ENCODE results near the gene EMP1.

Gene EMP1

DNA sequence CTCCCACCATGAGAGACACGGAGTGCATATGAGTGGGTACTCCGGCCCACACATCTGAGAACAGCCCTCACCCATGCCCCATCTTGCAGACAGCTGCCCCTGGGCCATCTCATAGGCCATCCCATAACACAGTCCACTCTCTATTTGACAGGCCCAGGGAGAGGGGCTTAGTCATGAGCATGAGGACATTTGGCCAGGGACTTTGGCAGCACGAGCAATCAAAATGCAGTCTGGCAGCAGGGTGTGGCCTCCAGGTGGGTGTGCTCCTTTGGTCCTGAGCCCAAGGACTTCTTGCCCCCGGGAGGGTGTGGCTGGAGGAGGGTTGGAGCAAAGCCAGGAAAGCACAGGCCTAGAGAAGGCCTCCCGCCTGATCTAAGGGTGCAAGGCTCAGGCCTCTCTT, 25.6 kb downstream of the EMP1 start:
- ATAC-seq (replicated peaks; ENCODE audit: extremely low read depth, poor library complexity, severe bottlenecking) (no peak), DNase-seq (ENCODE audit: low spot score in 2 of 2) (no peak)
- no peak overlapping the region for H3K4me3 Mint-ChIP-seq
- no peaks in the 10 kb centered on the region for H3K4me1 Mint-ChIP-seq
- H3K9me3 Mint-ChIP-seq: no peaks in the 10 kb centered on the region
- no peak overlapping the region for H3K27ac Mint-ChIP-seq (ENCODE audit: low read depth)
- no peaks in the 10 kb centered on the region for H3K36me3 Mint-ChIP-seq (ENCODE audit: insufficient read depth)
- peaks cover 36% of the 10 kb centered on the region for H3K27me3 Mint-ChIP-seq

DNA sequence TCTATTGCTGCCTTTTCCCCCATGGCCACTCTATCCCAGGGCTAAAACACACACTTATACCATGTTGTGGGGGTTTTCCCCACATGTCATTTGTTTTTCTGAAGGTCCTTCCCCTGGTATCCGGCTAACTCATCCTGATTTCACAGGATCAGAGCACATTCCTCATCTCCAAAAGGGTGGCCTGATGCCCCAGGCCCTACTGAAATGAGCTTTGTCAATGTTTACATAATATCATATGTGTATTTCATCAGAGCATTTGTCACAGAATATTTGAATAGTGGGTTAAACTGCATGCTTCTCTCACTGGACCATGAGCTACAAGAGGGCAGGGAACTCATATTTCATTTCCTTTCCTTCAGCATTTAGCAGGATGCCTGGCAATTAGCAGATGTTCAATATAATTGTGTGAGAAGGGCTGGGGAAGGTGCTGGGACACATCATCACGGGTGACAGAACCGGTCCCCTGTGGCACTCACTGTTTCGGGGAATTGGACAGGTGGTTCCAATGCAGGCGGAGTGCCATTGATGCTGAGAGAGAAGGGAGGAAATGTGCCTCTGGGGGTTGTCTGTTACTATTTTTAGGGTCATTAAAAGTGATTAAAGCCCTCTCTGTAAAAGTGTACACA, 26.8 kb downstream of the EMP1 start:
- DNase-seq (ENCODE audit: low spot score in 2 of 2) (no peak), ATAC-seq (replicated peaks; ENCODE audit: extremely low read depth, poor library complexity, severe bottlenecking) (no peak)
- H3K4me3 Mint-ChIP-seq: no peak overlapping the region
- no peak overlapping the region for H3K27ac Mint-ChIP-seq (ENCODE audit: low read depth)
- peaks cover 46% of the 10 kb centered on the region for H3K27me3 Mint-ChIP-seq
- H3K9me3 Mint-ChIP-seq: no peaks in the 10 kb centered on the region
- no peaks in the 10 kb centered on the region for H3K36me3 Mint-ChIP-seq (ENCODE audit: insufficient read depth)
- no peaks in the 10 kb centered on the region for H3K4me1 Mint-ChIP-seq

DNA sequence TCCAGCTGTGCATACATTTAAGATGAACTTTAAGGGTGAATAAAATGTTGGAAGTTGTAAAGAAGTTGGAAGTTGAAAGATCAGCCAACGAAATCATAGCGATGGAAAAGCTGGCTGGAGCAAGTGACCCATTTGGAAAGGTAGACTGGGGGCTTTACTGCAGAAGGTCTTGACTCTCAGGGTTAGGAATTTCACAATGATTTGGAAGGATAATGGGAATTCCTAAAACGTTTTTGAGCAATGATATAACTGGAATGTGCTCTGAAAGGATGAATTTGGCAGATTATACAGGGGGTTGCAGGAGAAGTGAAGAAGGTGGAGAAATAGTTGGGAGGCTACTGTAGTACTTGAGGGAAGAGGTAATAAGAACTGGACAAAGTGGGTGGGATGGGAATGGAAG, 27.4 kb downstream of the EMP1 start:
- H3K4me3 Mint-ChIP-seq: no peak overlapping the region
- H3K36me3 Mint-ChIP-seq (ENCODE audit: insufficient read depth): no peaks in the 10 kb centered on the region
- H3K4me1 Mint-ChIP-seq: no peaks in the 10 kb centered on the region
- DNase-seq (ENCODE audit: low spot score in 2 of 2) (no peak), ATAC-seq (replicated peaks; ENCODE audit: extremely low read depth, poor library complexity, severe bottlenecking) (no peak)
- H3K9me3 Mint-ChIP-seq: no peaks in the 10 kb centered on the region
- H3K27me3 Mint-ChIP-seq: peaks cover 49% of the 10 kb centered on the region
- no peak overlapping the region for H3K27ac Mint-ChIP-seq (ENCODE audit: low read depth)

DNA sequence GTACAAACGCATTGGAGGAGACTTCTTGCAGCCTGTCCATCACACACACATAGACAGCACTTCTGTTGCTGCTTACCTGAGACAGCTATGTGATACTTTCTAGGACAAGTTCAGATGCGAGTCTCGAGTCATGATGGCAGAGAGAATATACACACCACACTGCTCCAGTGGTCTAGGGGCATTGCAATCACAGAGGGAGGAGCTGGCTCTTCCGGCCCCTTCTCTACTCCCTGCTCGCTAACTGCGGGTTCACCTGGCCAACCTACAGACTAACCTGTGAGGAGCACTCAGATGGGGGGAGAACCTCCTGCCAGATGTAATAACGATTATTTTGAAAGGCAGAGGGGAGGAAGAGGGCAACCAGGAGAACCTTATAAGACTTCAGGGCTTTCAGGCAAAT, 30.7 kb downstream of the EMP1 start:
- Mint-ChIP-seq H3K36me3 (ENCODE audit: insufficient read depth) (no peaks in the 10 kb centered on the region), H3K4me3 (no peak overlapping the region), H3K27me3 (peaks cover 55% of the 10 kb centered on the region), H3K9me3 (no peaks in the 10 kb centered on the region), H3K4me1 (no peaks in the 10 kb centered on the region), H3K27ac (ENCODE audit: low read depth) (no peak overlapping the region)
- ATAC-seq (replicated peaks; ENCODE audit: extremely low read depth, poor library complexity, severe bottlenecking) (no peak), DNase-seq (ENCODE audit: low spot score in 2 of 2) (no peak)

DNA sequence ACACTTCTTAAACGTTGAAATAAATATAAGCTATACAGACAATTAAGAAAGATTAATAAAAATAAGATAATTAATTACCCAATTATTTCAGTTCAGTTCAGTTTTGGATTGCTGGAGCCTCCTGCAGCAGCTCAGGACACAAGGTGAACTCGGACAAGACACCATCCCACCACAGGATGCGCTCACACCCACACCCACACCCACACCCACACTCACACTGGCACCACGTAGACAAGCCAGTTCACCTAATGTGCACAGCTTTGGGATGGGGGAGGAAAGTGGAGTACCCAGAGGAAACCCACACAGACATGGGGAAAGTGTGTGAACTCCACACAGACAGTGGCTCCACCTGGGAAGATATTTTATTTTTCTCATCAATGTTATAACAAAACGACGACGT, 32.1 kb downstream of the EMP1 start:
- ATAC-seq (replicated peaks; ENCODE audit: extremely low read depth, poor library complexity, severe bottlenecking): no peak
- Mint-ChIP-seq H3K9me3 (no peaks in the 10 kb centered on the region), H3K4me1 (no peaks in the 10 kb centered on the region), H3K27ac (ENCODE audit: low read depth) (no peak overlapping the region), H3K4me3 (no peak overlapping the region), H3K27me3 (peaks cover 41% of the 10 kb centered on the region), H3K36me3 (ENCODE audit: insufficient read depth) (no peaks in the 10 kb centered on the region)
- DNase-seq (ENCODE audit: low spot score in 2 of 2): no peak

DNA sequence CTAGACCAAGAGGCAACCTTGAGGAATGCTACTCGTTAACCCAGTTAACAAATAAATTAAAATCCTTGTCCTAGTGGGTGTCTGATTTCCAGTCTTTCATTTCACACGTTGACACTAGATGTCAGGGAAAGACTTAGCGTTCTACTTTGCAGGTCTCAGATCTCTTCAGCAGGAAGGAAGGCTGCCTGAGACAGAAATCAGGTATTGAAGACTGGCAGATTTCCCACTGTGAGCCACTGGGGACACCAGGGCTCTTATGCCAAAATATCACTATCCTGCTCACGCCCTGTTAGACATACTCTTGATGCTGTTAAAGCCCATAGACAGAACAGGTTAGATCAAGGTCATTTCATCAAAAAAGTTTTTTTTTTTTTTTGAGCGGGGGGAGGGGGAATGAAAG, 33.0 kb downstream of the EMP1 start:
- H3K27me3 Mint-ChIP-seq: peaks cover 41% of the 10 kb centered on the region
- DNase-seq (ENCODE audit: low spot score in 2 of 2): no peak
- H3K9me3 Mint-ChIP-seq: no peaks in the 10 kb centered on the region
- no peak for ATAC-seq (replicated peaks; ENCODE audit: extremely low read depth, poor library complexity, severe bottlenecking)
- no peak overlapping the region for H3K27ac Mint-ChIP-seq (ENCODE audit: low read depth)
- no peaks in the 10 kb centered on the region for H3K36me3 Mint-ChIP-seq (ENCODE audit: insufficient read depth)
- no peak overlapping the region for H3K4me3 Mint-ChIP-seq
- H3K4me1 Mint-ChIP-seq: no peaks in the 10 kb centered on the region

DNA sequence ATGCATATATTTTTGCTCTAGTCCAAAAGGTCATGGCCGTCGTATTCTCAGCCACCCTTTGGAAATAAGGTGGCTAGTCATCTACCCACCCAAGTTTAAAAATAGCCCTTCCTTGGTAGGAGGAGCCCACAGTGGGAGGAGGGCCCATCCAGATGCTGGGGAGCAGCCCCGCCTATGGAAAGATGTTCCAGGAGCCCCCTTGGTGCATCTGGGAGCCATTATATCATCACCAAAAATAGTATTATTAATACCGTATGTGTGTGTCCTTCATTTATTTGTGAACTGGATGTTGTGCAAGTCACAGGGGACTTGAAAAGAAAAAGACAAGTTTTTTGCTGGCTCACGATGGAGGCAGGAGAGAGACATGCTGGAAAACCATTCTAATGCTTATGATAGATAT, 34.0 kb downstream of the EMP1 start:
- Mint-ChIP-seq H3K27me3 (peaks cover 32% of the 10 kb centered on the region), H3K4me3 (no peak overlapping the region), H3K4me1 (no peaks in the 10 kb centered on the region), H3K36me3 (ENCODE audit: insufficient read depth) (no peaks in the 10 kb centered on the region), H3K27ac (ENCODE audit: low read depth) (no peak overlapping the region), H3K9me3 (no peaks in the 10 kb centered on the region)
- ATAC-seq (replicated peaks; ENCODE audit: extremely low read depth, poor library complexity, severe bottlenecking) (no peak), DNase-seq (ENCODE audit: low spot score in 2 of 2) (no peak)

DNA sequence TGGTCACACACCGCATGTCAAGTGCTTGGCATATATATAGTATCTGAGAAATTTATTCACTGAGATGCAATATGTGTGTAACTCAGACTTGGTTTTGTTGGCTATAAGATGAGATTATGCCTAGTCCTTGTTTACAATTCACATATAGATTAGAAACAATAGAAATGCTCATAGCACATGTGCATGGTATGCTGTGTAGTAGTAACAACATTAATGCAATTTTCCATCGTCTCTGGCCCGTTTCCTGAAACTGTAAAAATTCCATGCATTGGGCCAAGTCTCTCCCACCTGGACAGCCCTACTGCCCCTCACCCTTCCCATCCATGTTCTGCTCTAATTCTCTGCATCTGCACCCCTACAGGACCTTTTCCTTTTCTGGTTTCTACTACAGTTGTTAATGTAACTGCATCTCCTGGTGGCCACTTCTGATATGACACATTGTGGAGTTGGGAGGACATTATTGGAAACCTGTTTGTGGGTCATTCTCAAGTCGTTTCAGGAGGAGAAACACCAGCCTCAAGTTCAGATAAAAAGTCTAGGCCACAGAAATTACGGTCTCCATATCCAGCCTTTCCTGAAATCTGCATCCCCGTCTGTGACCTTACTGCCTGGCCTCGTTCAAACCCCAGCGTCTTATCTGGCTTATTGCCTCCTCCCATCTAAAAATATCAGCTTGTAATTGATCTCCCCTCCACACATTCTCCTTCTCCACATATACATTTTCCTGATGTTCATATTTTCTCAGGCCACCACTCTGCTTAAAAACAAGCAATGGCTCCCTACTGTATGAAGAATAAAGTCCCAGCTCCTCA, 37.5 kb downstream of the EMP1 start:
- H3K27ac Mint-ChIP-seq (ENCODE audit: low read depth): no peak overlapping the region
- no peaks in the 10 kb centered on the region for H3K36me3 Mint-ChIP-seq (ENCODE audit: insufficient read depth)
- H3K9me3 Mint-ChIP-seq: no peaks in the 10 kb centered on the region
- no peak for ATAC-seq (replicated peaks; ENCODE audit: extremely low read depth, poor library complexity, severe bottlenecking)
- DNase-seq (ENCODE audit: low spot score in 2 of 2): no peak
- H3K4me3 Mint-ChIP-seq: no peak overlapping the region
- no peaks in the 10 kb centered on the region for H3K4me1 Mint-ChIP-seq
- H3K27me3 Mint-ChIP-seq: peaks cover 8% of the 10 kb centered on the region

DNA sequence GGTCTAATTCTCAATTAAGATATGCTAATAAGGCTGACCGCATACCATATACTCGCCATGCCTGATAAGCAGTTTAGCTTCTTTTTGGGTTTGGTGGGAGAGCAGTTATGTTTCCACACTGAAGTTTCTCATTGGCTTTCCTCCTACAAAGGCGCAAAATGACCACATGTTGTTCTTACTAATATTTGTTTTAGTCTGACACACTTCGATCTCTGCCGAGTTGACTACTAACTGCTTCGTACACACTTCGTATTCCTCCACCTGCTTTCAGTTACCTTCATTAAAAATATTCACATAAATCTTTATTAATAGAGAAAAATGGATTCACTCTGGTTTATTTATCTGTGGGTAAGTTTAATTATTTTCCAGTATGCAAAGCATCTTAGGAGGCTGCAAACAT, 41.7 kb downstream of the EMP1 start:
- ATAC-seq (replicated peaks; ENCODE audit: extremely low read depth, poor library complexity, severe bottlenecking) (no peak), DNase-seq (ENCODE audit: low spot score in 2 of 2) (no peak)
- Mint-ChIP-seq H3K27me3 (peaks cover 30% of the 10 kb centered on the region), H3K36me3 (ENCODE audit: insufficient read depth) (no peaks in the 10 kb centered on the region), H3K27ac (ENCODE audit: low read depth) (no peak overlapping the region), H3K9me3 (no peaks in the 10 kb centered on the region), H3K4me3 (no peak overlapping the region), H3K4me1 (no peaks in the 10 kb centered on the region)

DNA sequence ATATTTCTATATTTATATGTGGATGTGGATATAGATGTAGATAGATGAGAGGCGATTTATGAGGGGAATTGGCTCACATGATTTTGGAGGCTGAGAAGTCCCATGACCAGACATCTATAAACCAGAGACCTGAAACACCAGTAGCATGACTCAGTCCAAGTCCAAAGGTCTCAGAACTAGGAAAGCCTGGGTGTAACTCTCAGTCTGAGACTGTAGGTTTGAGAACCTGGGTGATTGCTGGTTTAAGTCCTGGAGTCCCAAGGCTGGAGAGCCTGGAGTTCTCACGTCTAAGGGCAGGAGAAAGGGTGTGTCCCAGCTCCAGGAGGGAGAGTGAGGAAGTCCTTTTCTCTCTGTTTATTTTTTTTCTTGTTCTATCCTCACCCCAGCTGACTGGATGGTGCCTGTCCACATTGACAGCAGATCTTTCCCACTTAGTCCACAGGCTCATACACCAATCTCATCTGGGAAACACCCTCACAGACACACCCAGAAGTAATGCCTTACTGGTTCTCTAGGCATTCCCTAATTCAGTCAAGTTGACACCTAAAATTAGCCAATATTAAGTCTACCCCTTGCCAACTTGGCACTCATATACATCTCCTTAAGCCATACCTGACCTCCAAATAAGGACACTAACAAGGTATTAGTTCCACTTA, 45.4 kb downstream of the EMP1 start:
- H3K36me3 Mint-ChIP-seq (ENCODE audit: insufficient read depth): no peaks in the 10 kb centered on the region
- H3K4me1 Mint-ChIP-seq: no peaks in the 10 kb centered on the region
- peaks cover 46% of the 10 kb centered on the region for H3K27me3 Mint-ChIP-seq
- H3K4me3 Mint-ChIP-seq: no peak overlapping the region
- ATAC-seq (replicated peaks; ENCODE audit: extremely low read depth, poor library complexity, severe bottlenecking) (no peak), DNase-seq (ENCODE audit: low spot score in 2 of 2) (no peak)
- H3K9me3 Mint-ChIP-seq: no peaks in the 10 kb centered on the region
- H3K27ac Mint-ChIP-seq (ENCODE audit: low read depth): no peak overlapping the region

DNA sequence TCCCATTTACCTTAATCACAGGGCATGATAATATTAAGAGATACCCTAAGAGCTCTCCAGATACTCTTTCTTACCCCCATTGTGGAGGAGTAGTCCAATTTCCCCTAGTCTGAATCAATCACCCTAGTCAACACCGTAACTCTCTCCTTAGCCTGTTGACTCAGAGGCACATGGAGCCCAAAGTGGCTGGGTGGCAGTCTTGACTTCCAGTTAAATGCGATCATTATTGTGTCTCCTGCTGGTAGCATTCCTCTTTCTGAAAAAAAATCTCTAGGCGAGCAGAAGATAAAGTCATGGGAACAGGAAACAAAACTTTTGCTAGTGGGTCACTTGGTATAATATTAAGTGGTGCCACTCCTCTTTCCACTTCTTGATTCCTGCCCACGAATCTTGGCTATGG, 46.4 kb downstream of the EMP1 start:
- H3K4me3 Mint-ChIP-seq: no peak overlapping the region
- no peak for DNase-seq (ENCODE audit: low spot score in 2 of 2)
- no peak overlapping the region for H3K27ac Mint-ChIP-seq (ENCODE audit: low read depth)
- no peak for ATAC-seq (replicated peaks; ENCODE audit: extremely low read depth, poor library complexity, severe bottlenecking)
- no peaks in the 10 kb centered on the region for H3K36me3 Mint-ChIP-seq (ENCODE audit: insufficient read depth)
- H3K9me3 Mint-ChIP-seq: no peaks in the 10 kb centered on the region
- H3K27me3 Mint-ChIP-seq: peaks cover 51% of the 10 kb centered on the region
- H3K4me1 Mint-ChIP-seq: no peaks in the 10 kb centered on the region

DNA sequence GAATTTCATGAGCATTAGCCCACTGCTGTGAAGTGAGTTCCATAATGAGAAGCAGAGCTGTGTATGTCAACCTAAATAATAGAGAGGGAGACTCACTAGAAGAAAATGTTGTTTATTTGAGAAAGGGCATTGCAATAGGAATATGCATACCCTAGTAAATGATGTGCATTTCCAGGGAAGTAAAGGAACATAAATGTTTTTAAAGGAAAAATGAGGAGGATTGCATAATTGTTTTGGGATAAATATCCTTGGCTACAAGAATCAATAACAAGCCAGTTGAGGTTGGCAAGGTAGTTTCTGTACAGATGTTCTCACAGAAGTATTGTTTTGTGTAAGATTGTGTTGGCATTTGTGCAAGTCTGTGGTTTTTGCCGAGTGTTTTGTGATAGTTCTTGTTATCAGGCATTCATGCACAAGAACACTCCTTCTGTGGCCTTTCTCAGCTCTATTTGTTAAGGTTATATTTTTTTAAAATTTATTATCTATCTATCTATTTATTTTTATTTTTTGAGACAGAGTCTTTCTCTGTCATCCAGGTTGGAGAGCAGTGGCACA, 47.1 kb downstream of the EMP1 start:
- no peaks in the 10 kb centered on the region for H3K4me1 Mint-ChIP-seq
- no peak for DNase-seq (ENCODE audit: low spot score in 2 of 2)
- no peaks in the 10 kb centered on the region for H3K9me3 Mint-ChIP-seq
- no peak overlapping the region for H3K4me3 Mint-ChIP-seq
- peaks cover 58% of the 10 kb centered on the region for H3K27me3 Mint-ChIP-seq
- no peaks in the 10 kb centered on the region for H3K36me3 Mint-ChIP-seq (ENCODE audit: insufficient read depth)
- ATAC-seq (replicated peaks; ENCODE audit: extremely low read depth, poor library complexity, severe bottlenecking): no peak
- H3K27ac Mint-ChIP-seq (ENCODE audit: low read depth): no peak overlapping the region

DNA sequence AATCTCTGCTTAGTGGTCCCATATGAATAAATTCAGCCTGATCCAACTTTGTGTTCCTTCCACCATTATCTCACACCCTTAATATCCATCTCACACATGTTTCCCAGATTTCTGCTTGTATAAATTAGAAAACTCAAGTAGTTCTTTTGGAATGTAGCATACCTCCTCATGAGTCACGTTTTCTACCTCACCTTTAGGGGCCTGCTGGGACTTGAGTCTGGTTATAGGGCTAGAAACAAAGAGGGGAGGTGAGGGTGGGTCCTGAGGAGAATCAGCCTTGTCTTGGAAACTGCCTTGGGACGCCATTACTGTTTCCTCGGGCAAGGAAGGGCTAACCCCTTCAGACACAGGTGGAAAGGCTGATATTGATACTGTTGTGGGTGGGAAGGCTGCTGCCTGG, 51.1 kb downstream of the EMP1 start:
- no peak for DNase-seq (ENCODE audit: low spot score in 2 of 2)
- Mint-ChIP-seq H3K36me3 (ENCODE audit: insufficient read depth) (no peaks in the 10 kb centered on the region), H3K27ac (ENCODE audit: low read depth) (no peak overlapping the region), H3K4me3 (no peak overlapping the region), H3K27me3 (peaks cover 70% of the 10 kb centered on the region), H3K4me1 (no peaks in the 10 kb centered on the region), H3K9me3 (no peaks in the 10 kb centered on the region)
- no peak for ATAC-seq (replicated peaks; ENCODE audit: extremely low read depth, poor library complexity, severe bottlenecking)

Measured in central memory CD8-positive, alpha-beta T cell (primary cell).